ENCODE measurements around the gene NMUR1. TPM values are rescaled to one million over a fixed set of nuclear protein-coding genes. Genes with fewer than 3 reads are reported as not detected.
"Not testable (repeated sequence)": the region's sequence is repeated elsewhere in the genome, so short reads cannot be mapped to it uniquely, and the experiment has no call there.

The NMUR1 gene
- 1 to 10 TPM in 1 of 4 donors, under 1 TPM in 2, not detected in 1; 0.32 to 2.2 (median 0.55) TPM for total RNA-seq

- Histone ChIP-seq H3K4me3 (peak within 1 kb of the TSS; percentile 29 to 51 (median 36)), H3K27ac (peak within 1 kb of the TSS in 2 of 4 donors; percentile 35 to 36), H3K36me3 (no peaks in the 10 kb centered on the region), H3K27me3 (peaks cover 17% of the 10 kb centered on the region), H3K4me1 (peaks cover 3 to 10% (median 8%) of the 10 kb centered on the region in 4 donors), H3K9me3 (no peaks in the 10 kb centered on the region)
- in situ Hi-C loops (cut with MboI; ENCODE audit: low pct_ligation_motif_present in 1 of 4, low pct_unique_long_range_greater_than_20kb in 1 of 4, low sequenced_read_pairs in 3 of 4): no loop called here
- 14% methylated on average over 84 of the region's 85 CpGs; no CpG with 5 or more reads in 1 of the 2 donors for WGBS, 2 donors (ENCODE audit: low coverage in 1 of 2)
- intact Hi-C loops (cut with DNase I; ENCODE audit: low total_unique reads): no loop called here
- DNase-seq: peak; percentile 67
- TF ChIP-seq POLR2A (IDR thresholded peaks at IDR 0.05) (no peak), CTCF (IDR thresholded peaks at IDR 0.05) (peak; percentile 33 to 88 (median 71))
Measured at GRCh38 chr2:231530099-231531011, at the start of gene NMUR1. NMUR1 (minus strand) TSS chr2:231530445; CDS start chr2:231530361, 84 bp downstream.

GRCh38 chr2:231579560-231579959 lies 49.3 kb upstream of the NMUR1 start:
- H3K27me3 ChIP-seq: no peaks in the 10 kb centered on the region
- H3K36me3 ChIP-seq: no peaks in the 10 kb centered on the region
- no peak for DNase-seq
- in situ Hi-C loops (cut with MboI; ENCODE audit: low pct_ligation_motif_present in 1 of 4, low pct_unique_long_range_greater_than_20kb in 1 of 4, low sequenced_read_pairs in 3 of 4) (no loop called here), intact Hi-C loops (cut with DNase I; ENCODE audit: low total_unique reads) (no loop called here)
- no peak overlapping the region for H3K4me3 ChIP-seq
- H3K27ac ChIP-seq: no peak overlapping the region
- no peaks in the 10 kb centered on the region for H3K9me3 ChIP-seq
- TF ChIP-seq EP300 (IDR thresholded peaks at IDR 0.05; ENCODE audit: low read depth) (no peak), CTCF (IDR thresholded peaks at IDR 0.05) (no peak)
- 90 to 100% methylated on average over 2 to 3 of the region's 3 CpGs for WGBS, 2 donors (ENCODE audit: low coverage in 1 of 2)
- no peaks in the 10 kb centered on the region for H3K4me1 ChIP-seq

GRCh38 chr2:231578655-231579054 lies 48.4 kb upstream of the NMUR1 start:
- DNase-seq; H3K9me3 ChIP-seq; H3K4me3 ChIP-seq; in situ Hi-C loops (cut with MboI; ENCODE audit: low pct_ligation_motif_present in 1 of 4, low pct_unique_long_range_greater_than_20kb in 1 of 4, low sequenced_read_pairs in 3 of 4); intact Hi-C loops (cut with DNase I; ENCODE audit: low total_unique reads); H3K27me3 ChIP-seq; H3K4me1 ChIP-seq; H3K27ac ChIP-seq; H3K36me3 ChIP-seq: not testable (repeated sequence)
- WGBS, 2 donors (ENCODE audit: low coverage in 1 of 2): 91 to 100% methylated on average over 2 of the region's 2 CpGs

- TF ChIP-seq POLR2A (IDR thresholded peaks at IDR 0.05) (no peak), EP300 (IDR thresholded peaks at IDR 0.05; ENCODE audit: low read depth) (no peak), CTCF (IDR thresholded peaks at IDR 0.05) (no peak), POLR2AphosphoS5 (IDR thresholded peaks at IDR 0.05) (no peak)
- WGBS, 2 donors (ENCODE audit: low coverage in 1 of 2): 96% methylated on average over 3 of the region's 4 CpGs; no CpG with 5 or more reads in 1 of the 2 donors
- intact Hi-C loops (cut with DNase I; ENCODE audit: low total_unique reads): no loop called here
Measured at GRCh38 chr2:231576465-231576864, 46.2 kb upstream of the NMUR1 start.

More at GRCh38 chr2:231576465-231576864, 46.2 kb upstream of the NMUR1 start:
- H3K4me3 ChIP-seq: no peak overlapping the region
- H3K9me3 ChIP-seq: no peaks in the 10 kb centered on the region
- no peaks in the 10 kb centered on the region for H3K4me1 ChIP-seq
- H3K27ac ChIP-seq: no peak overlapping the region
- H3K27me3 ChIP-seq: no peaks in the 10 kb centered on the region
- no peaks in the 10 kb centered on the region for H3K36me3 ChIP-seq
- no peak for DNase-seq
- in situ Hi-C loops (cut with MboI; ENCODE audit: low pct_ligation_motif_present in 1 of 4, low pct_unique_long_range_greater_than_20kb in 1 of 4, low sequenced_read_pairs in 3 of 4): no loop called here
